Middle frontal gyrus (tissue), 1 donor: ENCODE measurements around the gene VAMP7.

Experiments
- DNase-seq: peaks from one replicate; pipeline ENCODE4 v3.0.0-alpha.2; 2015; ENCODE audit warnings: low spot score; ENCODE audit errors: extremely low spot score

VAMP7 gene

GRCh38 chrX:155988859-155989258 is 107.7 kb downstream of the VAMP7 start:
- DNase-seq, result no peak
